Endometrial microvascular endothelial cells (primary cell): ENCODE results near the gene PRSS38. TPM values are rescaled to one million over a fixed set of nuclear protein-coding genes. Genes with fewer than 3 reads are reported as not detected.
"Not testable (repeated sequence)": the region's sequence is repeated elsewhere in the genome, so short reads cannot be mapped to it uniquely, and the experiment has no call there.

ENCODE experiments used
- in situ Hi-C: cut with HindIII; loops from 2 replicates; pipeline ENCODE4 v1.10.0; 2017; ENCODE audit warnings: low sequenced_read_pairs, low pct_unique_long_range_greater_than_20kb; ENCODE audit errors: inconsistent ontology term
- total RNA-seq: library from RNA; depleted of rRNA; stranded (reverse); fragments of >200 nt; gene quantifications from one replicate; pipeline ENCODE4 v1.2.3, GENCODE V29; 2015; ENCODE audit errors: inconsistent ontology term

The PRSS38 gene
- total RNA-seq, 1 donor from 2014 or later = not detected

DNA sequence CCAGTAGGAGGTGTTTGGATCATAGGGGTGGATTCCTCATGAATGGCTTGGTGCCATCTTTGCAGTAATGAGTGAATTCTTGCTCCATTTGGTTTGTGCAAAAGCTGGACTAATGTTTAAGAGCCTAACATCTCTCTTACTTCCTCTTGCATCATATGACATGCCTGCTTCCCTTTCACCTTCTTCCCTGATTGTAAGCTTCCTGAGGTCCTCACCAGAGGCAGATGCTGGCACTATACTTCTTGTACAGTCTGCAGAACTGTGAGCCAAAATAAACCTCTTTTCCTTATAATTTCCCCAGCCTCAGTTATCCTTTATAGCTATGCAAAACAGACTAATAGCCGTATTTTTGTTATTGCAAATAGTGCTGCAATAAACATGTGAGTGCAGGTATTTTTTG, 8.1 kb downstream of the PRSS38 start:
- in situ Hi-C loops = no loop called here

DNA sequence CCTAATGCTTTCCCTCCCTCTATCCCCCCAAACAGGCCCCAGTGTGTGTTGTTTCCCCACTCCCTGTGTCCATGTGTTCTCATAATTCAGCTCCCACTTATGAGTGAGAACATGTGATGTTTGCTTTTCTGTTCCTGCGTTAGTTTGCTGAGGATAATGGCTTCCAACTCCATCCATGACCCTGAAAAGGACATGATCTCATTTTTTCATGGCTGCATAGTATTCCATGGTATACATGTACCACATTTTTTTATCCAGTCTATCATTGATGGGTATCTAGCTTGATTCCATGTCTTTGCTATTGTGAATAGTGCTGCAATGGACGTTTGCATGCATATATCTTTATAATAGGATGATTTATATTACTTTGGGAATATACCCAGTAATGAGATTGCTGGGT, 8.7 kb downstream of the PRSS38 start:
- in situ Hi-C loops = no loop called here

DNA sequence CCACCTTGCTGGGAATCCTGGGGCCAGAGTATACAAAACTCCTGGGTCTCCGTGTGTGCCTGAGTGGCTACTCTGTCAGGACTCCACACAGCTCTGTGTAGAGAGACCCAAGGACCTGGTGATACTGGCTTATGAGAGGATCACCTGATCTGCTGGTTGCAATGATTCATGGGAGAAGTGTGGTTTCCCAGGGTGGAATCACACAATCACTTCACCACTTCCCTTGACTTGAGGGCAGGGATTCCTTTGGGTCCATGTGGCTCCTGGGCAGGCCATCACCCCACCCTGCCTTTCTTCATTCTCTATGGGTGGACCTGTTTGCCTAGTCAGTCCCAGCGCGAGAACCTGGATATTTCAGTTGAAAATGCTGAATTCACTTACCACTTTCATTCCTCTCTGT, 13.3 kb downstream of the PRSS38 start:
- in situ Hi-C loops = no loop called here

DNA sequence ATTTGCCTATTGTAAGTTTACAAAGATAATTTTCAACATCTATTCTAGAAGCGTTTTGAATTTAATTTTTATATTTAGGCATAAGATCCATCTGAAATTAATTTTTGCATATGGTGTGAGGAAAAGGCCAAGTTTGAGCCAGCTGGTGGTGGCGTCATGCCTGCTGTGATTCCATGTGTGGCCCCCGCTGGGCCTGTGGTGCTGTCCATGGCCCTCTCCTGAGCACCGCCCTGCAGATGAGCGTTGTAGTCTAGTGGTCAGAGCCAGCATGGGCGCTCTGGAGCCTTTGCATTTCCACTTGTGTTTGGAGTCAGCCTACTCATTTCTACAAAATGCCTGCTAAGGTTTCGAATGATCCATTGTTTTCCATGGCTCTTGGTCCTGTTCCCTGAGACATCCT, 22.7 kb downstream of the PRSS38 start:
- in situ Hi-C loops = no loop called here

DNA sequence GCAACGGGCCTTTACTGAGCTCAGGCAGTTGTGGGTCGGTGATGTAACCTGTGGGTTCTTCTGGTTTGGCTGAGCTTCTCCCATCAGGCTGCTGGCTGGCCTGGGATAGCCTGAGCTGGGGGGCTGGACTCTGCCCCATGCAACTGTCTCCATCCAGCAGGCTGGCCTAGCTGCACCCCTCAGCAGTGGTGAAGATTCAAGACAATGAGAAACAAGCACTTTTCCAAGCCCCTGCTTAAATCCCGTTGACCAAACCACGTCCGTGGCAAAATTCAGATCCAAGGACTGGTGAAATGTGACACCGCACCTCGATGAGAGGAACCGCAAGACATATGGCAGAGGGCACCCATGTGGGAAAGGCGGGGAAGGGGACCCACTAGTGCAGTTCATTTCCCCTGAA, 25.6 kb downstream of the PRSS38 start:
- in situ Hi-C loops = no loop called here

DNA sequence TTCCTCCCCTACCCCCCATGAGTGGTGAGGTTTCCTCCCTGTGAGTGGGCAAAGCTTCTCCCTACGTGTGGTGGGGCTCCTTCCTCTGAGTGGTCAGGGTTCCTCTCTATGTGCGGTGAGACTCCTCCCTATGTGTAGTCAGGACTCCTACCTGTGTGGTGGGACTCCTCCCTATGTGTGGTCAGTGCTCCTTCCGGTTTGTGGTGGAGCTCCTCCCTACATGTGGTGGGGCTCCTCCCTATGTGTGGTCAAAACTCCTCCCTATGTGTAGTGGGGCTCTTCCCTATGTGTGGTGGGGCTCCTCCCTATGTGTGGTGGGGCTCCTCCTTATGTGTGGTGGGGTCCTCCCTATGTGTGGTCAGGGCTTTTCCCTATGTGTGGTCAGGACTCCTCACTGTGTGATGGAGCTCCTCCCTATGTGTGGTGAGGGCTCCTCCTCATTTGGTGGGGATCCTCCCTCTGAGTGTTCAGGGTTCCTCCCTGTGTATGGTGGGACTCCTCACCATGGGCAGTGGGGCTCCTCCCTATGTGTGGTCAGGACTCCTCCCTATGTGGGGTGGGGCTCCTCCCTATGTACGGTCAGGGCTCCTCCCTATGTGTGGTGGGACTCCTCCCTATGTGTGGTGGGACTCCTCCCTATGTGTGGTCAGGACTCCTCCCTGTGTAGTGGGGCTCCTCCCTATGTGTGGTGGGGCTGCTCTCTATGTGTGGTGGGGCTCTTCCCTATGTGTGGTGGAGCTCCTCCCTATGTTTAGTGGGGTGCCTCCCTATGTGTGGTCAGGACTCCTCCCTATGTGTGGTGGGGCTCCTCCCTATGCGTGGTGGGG, 29.1 kb downstream of the PRSS38 start:
- in situ Hi-C loops = no loop called here

DNA sequence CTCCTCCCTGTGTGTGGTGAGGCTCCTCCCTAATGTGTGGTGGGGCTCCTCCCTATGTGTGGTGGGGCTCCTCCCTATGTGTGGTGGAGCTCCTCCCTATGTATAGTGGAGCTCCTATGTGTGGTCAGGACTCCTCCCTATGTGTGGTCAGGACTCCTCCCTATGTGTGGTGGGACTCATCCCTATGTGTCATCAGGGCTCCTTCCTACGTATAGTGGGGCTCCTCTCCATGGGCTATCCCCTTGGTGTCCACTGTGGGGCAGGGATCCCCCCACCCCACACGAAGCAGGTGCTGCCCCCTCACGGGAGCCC, 29.6 kb downstream of the PRSS38 start:
- in situ Hi-C loops = no loop called here

DNA sequence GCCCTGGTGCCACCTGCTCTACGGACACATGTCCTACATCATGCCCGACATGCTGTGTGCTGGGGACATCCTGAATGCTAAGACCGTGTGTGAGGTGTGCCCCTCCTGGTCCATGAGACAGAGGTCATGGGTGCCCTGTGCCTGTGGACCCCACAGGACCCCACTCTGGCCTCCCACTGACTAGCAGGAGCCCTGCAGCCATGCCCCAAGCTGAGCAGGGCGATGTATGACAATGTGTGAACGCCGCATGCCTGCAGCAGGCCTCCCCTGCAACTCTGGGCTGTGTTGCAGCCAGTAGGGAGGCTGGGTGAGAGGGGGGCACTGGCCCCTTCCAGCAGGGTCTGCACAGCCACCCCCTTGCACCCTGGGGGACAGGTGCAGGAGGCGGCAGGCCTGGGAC, 30.0 kb downstream of the PRSS38 start:
- in situ Hi-C loops = no loop called here

DNA sequence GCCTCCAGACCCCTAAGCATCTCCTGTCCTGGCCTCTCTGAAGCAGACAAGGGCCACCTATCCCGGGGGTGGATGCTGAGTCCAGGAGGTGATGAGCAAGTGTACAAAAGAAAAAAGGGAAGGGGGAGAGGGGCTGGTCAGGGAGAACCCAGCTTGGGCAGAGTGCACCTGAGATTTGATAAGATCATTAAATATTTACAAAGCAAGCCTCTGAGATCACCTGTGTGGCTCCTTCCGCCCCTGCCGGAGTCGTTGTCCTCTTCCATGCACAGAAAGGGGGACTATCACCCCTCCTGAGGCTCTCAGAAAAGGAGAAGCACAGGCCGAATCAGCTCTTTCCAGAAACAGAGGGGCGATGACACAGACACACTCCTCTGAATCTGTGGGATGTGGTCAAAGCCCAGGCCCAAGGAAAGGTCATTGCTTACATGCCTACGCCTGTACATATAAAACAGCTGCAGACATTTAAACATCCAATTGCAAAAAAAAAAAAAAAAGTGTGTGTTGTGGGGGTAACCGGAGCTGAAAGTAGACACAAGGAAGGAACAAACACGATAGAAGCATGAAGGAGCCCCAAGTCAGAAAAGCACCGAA, 30.9 kb downstream of the PRSS38 start:
- in situ Hi-C loops = no loop called here

DNA sequence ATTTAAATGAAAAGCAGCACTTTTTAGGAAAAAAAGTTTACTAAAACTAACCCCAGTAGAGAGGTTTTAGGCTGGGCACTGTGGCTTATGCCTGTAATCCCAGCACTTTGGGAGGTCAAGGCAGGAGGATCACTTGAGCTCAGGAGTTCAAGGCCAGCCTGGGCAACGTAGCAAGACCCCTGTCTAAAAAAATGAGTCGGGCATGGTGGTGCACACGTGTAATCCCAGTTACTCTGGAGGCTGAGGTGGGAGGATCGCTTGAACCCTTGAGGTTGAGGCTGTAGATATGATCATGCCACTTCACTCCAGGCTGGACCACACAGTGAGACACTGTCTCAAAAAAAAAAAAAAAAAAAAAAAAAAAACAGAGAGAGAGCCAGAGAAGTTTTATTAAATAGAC, 31.6 kb downstream of the PRSS38 start:
- in situ Hi-C loops = not testable (repeated sequence)

DNA sequence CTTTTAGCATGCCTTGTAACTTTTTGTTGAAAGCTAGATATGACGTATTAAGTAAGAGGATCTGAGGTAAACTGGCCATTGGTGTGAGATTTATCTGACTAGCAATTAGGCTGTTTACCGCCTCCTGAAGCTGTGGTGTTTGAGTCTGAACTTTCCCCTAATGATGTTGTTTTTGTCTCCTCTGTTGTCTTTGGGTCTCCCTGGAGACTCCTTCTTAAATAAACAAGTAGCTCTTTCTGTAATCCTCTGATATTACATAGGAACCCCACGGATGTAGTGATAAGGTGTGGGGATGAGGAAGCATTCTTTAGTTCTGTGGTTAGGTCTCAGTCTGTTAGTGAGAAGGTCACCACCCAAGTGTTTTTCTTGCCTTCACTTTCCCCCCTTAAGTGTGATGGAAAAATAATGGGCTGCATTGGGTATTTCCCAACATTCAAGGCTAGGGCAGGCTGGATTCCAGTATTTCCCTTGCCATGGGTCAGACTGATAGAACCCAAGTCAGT, 33.0 kb downstream of the PRSS38 start:
- in situ Hi-C loops = no loop called here

DNA sequence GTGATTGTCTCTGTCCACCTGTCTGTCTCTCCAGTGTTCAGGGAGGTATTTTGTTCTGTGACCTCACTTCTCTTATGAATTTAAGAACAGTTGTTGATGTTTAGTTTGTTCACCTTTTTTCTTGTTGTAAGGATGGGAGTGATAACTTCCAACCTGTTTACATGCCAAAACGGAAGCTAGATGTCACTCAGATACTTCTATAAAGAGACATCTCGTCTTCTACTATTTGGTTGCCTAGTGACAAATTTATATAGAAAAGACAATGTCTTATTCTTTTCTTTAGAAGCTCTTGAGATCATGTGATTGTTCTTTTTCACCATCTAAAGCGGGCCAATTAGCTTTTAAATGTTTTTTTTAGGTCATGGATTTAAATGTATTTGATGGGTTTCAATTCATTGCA, 33.8 kb downstream of the PRSS38 start:
- in situ Hi-C loops = no loop called here

DNA sequence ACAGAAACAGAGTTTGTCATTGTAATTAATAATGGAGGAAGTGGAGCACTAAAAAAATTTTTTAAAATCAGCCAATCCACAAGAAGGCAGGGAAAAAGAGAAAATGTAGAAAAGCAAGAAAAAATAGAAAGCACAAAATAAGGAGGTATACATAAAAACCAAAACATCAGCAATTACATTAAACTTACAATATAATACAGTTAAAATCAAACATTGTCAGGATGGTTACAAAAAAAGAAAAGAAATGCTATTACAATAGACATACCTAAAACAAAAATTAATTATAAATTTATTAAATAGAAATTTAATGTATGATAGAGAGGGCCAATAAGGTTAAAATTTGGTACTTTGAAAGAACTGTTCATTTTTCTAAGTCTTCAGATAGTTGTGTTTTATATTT, 38.7 kb downstream of the PRSS38 start:
- in situ Hi-C loops = no loop called here

DNA sequence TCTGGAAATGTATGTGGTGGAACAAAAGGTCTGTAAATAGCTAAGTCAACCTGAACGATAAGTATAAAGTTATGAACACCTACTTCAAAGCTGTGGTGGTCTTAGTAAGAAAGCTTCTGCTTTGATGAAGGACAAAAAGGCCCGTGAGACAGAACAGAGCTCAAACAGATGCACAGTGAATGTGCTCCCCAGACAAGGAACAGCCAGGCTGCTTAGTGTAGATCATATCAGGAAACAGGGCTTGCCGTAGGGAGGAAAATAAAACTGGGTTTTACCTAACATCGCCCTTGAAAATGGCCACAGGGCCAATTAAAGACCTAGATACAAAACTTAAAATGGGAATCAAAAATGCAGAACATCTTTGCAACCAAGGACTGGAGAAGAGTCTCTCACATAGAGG, 40.2 kb downstream of the PRSS38 start:
- in situ Hi-C loops = no loop called here

DNA sequence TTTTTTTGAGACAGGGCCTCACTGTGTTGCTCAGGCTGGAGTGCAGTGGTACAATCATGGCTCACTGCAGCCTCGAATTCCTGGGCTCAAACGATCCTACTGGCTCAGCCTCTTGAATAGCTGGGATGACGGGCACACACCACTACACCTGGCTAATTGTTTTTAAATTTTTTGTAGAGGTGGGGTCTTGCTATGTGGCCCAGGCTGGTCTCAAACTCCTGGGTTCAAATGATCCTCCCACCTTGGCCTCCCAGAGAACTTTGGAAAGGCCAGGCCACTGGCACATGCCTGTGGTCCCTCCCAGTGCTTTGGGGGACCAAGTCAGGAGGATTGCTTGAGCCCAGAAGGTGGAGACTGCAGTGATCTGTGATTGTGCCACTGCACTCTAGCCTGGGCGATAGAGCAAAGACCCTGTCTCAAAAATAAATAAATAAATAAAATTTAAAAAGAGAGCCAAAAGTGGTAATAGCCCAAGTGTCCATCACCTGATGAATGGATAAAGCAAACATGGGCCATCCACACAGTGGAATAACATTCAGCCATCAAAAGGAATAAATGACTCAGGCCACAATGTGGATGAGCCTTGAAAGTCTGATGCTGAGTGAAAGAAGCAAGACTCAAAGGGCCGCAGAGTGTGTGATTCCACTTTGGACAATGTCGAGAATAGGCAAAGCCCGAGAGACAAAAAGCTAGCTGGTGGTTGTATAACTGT, 40.8 kb downstream of the PRSS38 start:
- in situ Hi-C loops = no loop called here

DNA sequence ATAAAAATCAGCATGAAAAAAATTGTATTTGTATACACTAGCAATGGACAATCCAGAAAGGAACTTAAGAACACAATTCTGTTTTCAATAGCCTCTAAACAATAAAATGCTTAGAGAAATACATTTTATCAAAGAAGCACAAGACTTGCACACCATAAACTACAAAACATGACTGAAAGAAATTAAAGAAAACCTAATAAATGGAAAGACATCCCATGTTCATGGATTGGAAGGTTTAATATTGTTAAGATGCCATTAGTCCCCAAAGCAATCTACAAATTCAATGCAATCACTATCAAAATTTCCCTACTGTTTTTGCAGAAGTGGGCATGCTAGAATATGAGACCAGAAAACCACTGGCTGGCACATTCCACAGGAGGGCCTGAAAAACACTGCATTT, 49.4 kb downstream of the PRSS38 start:
- in situ Hi-C loops = no loop called here

DNA sequence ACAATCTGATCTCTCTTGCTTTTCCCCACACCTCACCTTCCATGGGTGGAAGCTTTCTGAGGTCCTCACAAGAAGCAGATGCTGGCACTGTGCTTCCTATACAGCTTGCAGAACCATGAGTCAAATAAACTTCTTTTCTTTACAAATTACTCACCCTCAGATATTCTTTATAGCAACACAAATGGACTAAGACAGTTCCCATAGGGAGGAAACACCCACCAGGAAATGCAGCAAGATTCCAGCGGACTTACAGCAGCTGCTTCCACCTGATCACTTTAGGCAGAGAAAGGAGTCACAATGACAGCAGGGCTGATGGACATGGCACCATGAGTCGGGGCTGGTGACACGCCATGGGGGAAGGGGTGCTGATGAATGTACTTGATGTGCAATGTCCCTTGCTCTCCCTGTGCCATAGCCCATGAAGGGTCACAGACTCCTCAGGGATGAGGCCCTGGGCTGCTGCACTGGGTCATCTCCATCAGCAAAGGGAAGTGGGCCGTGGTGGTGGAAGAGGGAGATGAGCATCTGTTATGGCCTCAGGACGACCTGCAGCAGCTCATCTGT, 53.9 kb downstream of the PRSS38 start:
- in situ Hi-C loops = no loop called here

DNA sequence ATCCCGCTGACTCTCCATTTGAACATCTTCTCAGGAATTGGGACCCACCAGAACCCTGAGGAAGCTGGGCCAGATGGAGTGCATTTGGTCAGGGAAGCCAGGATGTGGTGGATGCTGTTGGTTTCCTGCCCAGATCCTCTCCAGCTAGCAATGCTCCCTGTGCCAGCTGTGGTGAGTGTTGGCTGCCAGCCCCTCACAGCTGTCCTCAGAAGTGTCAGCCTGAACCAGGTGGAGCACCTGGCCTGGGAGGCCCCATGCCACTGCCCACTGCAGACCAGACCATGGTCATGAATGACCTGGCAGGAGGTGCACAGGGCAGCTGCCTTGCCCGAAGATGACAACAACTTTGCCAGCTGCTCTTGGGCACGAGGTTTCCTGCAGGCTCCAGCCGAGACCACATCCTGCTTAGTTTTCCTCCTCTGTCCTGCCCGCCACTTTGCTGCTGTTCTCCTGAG, 54.4 kb downstream of the PRSS38 start:
- in situ Hi-C loops = no loop called here

DNA sequence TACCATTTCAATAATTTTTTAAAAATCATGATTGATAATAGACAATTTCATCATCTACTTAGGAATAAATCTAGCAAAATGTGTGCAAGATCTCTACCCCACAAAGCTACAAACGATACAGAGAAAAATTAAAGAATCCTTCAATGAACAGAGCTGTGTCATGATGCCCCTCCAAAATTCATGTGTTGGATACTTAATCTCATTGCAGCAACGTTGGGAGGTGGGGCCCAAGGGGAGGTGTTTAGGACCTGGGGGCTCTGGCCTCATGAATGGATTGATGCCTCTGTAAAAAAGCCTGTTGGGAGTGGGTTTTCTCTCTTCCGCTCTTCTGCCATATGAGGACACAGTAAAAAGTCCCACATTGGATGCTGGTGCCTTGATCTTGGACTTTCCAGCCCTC, 54.9 kb downstream of the PRSS38 start:
- in situ Hi-C loops = no loop called here

DNA sequence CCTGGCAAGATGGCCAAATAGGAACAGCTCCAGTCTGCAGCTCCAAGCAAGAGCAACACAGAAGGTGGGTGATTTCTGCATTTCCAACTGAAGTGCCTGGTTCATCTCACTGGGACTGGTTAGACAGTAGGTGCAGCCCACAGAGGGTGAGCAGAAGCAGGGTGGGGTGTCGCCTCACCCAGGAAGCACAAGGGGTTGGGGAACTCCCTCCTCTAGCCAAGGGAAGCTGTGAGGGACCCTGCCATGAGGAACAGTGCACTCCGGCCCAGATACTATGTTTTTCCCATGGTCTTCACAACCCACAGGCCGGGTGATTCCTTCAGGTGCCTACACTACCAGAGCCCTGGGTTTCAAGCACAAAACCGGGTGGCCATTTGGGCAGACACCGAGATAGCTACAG, 56.4 kb downstream of the PRSS38 start:
- in situ Hi-C loops = not testable (repeated sequence)
